Neural cell (in vitro differentiated cells): ENCODE measurements around the gene MAB21L4. TPM values are rescaled to one million over a fixed set of nuclear protein-coding genes. Genes with fewer than 3 reads are reported as not detected.

Source experiments
- H2AFZ ChIP-seq: fragments of 200-600, 300-800 bp; sonication (generic), shearing (Covaris generic); 2 replicates; pipeline ENCODE4 v1.6.0; 2014; ENCODE audit warnings: low read depth, mild to moderate bottlenecking, antibody characterized with exemption, low read length, moderate library complexity
- H3F3A ChIP-seq: fragments of 200-600 bp; shearing (Covaris generic); 2 replicates; pipeline ENCODE4 v1.6.1; 2016; ENCODE audit warnings: mild to moderate bottlenecking, moderate library complexity, mixed read lengths, antibody characterized with exemption, low read length; ENCODE audit not compliant: insufficient read depth, poor library complexity, severe bottlenecking
- H3K27ac ChIP-seq: fragments of 200-600, 300-800 bp; sonication (generic), shearing (Covaris generic); 2 replicates; pipeline ENCODE4 v1.5.1; 2014; ENCODE audit warnings: mild to moderate bottlenecking, low read length, moderate library complexity
- H3K27me3 ChIP-seq: fragments of 300-800, 200-600 bp; sonication (generic), shearing (Covaris generic); 2 replicates; pipeline ENCODE4 v1.6.0; 2014; ENCODE audit warnings: mild to moderate bottlenecking, low read depth, low read length, moderate library complexity; ENCODE audit not compliant: insufficient read depth
- H3K36me3 ChIP-seq: fragments of 300-800, 200-600 bp; sonication (generic), shearing (Covaris generic); 2 replicates; pipeline ENCODE4 v1.5.1; 2014; ENCODE audit warnings: mild to moderate bottlenecking, antibody characterized with exemption, low read length, moderate library complexity; ENCODE audit not compliant: insufficient read depth
- H3K4me2 ChIP-seq: fragments of 300-800, 200-600 bp; sonication (generic), shearing (Covaris generic); 2 replicates; pipeline ENCODE4 v1.6.0; 2014; ENCODE audit warnings: mild to moderate bottlenecking, low read length
- H3K4me3 ChIP-seq: fragments of 300-800, 200-600 bp; sonication (generic), shearing (Covaris generic); 2 replicates; pipeline ENCODE4 v1.5.1; 2014; ENCODE audit warnings: mild to moderate bottlenecking, low read length, moderate library complexity
- H3K79me2 ChIP-seq: fragments of 200-600 bp; shearing (Covaris generic); replicated peaks from 2 replicates; pipeline ENCODE4 v1.6.0; 2014; ENCODE audit warnings: mild to moderate bottlenecking, low read length, moderate library complexity; ENCODE audit not compliant: insufficient read depth
- H3K9ac ChIP-seq: fragments of 300-800, 200-600 bp; sonication (generic), shearing (Covaris generic); 2 replicates; pipeline ENCODE4 v1.6.1; 2016; ENCODE audit warnings: mild to moderate bottlenecking, low read length, mixed read lengths
- H3K9me2 ChIP-seq: fragments of 200-600 bp; shearing (Covaris generic); 2 replicates; pipeline ENCODE4 v1.6.1; 2016; ENCODE audit warnings: mild to moderate bottlenecking, low read length, mixed read lengths; ENCODE audit not compliant: insufficient read depth
- H3K9me3 ChIP-seq: fragments of 200-600, 300-800 bp; sonication (generic), shearing (Covaris generic); 2 replicates; pipeline ENCODE4 v1.6.1; 2016; ENCODE audit warnings: mild to moderate bottlenecking, mixed run types, low read length, moderate library complexity, mixed read lengths
- H4K20me1 ChIP-seq: fragments of 200-600 bp; shearing (Covaris generic); 2 replicates; pipeline ENCODE4 v1.6.1; 2016; ENCODE audit warnings: mild to moderate bottlenecking, mixed run types; ENCODE audit not compliant: insufficient read depth
- EP300 ChIP-seq: fragments of 450-650 bp; conservative IDR thresholded peaks from 2 replicates; pipeline ENCODE4 v1.6.1; 2014; ENCODE audit warnings: antibody characterized with exemption, mild to moderate bottlenecking, moderate library complexity; ENCODE audit not compliant: poor library complexity, severe bottlenecking
- EZH2 ChIP-seq: fragments of 200-600, 300-800 bp; shearing (Covaris generic), sonication (generic); IDR thresholded peaks from 2 replicates; pipeline ENCODE4 v1.6.1; 2014; ENCODE audit warnings: antibody characterized with exemption, low read length, borderline replicate concordance, mild to moderate bottlenecking; ENCODE audit not compliant: insufficient read depth, poor library complexity, severe bottlenecking
- MXI1 ChIP-seq: fragments of 450-650 bp; conservative IDR thresholded peaks from 2 replicates; pipeline ENCODE4 v1.6.1; 2014; ENCODE audit warnings: antibody characterized with exemption, mild to moderate bottlenecking; ENCODE audit not compliant: poor library complexity, severe bottlenecking
- POLR2AphosphoS5 ChIP-seq: IDR thresholded peaks from 2 replicates; pipeline ENCODE4 v1.6.1; 2012
- RAD21 ChIP-seq: fragments of 450-650 bp; conservative IDR thresholded peaks from 2 replicates; pipeline ENCODE4 v1.6.1; 2014; ENCODE audit warnings: antibody characterized with exemption, mild to moderate bottlenecking, moderate library complexity
- SMC3 ChIP-seq: fragments of 450-650 bp; conservative IDR thresholded peaks from 2 replicates; pipeline ENCODE4 v1.6.1; 2014; ENCODE audit warnings: antibody characterized with exemption, mild to moderate bottlenecking, moderate library complexity; ENCODE audit not compliant: poor library complexity
- TAF1 ChIP-seq: IDR thresholded peaks from 2 replicates; pipeline ENCODE4 v1.6.1; 2012; ENCODE audit warnings: low read depth
- polyA plus RNA-seq: library from polyadenylated mRNA; depleted of rRNA; stranded (reverse); fragments of >200 nt; gene quantifications from 2 replicates; pipeline ENCODE4 v1.2.3, GENCODE V29; 2014
- TF ChIP-seq, protein P1 (sequence below): fragments of 450-650 bp; IDR thresholded peaks from 2 replicates; pipeline ENCODE4 v1.5.1; 2014; ENCODE audit warnings: antibody characterized with exemption, mild to moderate bottlenecking, moderate library complexity; ENCODE audit not compliant: poor library complexity, severe bottlenecking
- TF ChIP-seq, protein P2 (sequence below): IDR thresholded peaks from 2 replicates; pipeline ENCODE4 v1.6.1; 2012; ENCODE audit warnings: borderline replicate concordance

Gene MAB21L4
- polyA plus RNA-seq, 1 donor from 2014 or later = not detected

- H2AFZ ChIP-seq = no peak within 1 kb of the TSS
- H3F3A ChIP-seq = no peaks in the 10 kb centered on the region
- H3K79me2 ChIP-seq = no peaks in the 10 kb centered on the region
- H3K36me3 ChIP-seq = no peaks in the 10 kb centered on the region
- H3K27ac ChIP-seq = no peak within 1 kb of the TSS
- no peaks in the 10 kb centered on the region for H3K9me2 ChIP-seq
- no peak within 1 kb of the TSS for H3K4me3 ChIP-seq
- no peaks in the 10 kb centered on the region for H3K9me3 ChIP-seq
- H3K27me3 ChIP-seq = no peaks in the 10 kb centered on the region
- H3K4me2 ChIP-seq = no peak within 1 kb of the TSS
- no peak within 1 kb of the TSS for H3K9ac ChIP-seq
- H4K20me1 ChIP-seq = no peaks in the 10 kb centered on the region
- TF ChIP-seq POLR2AphosphoS5 = no peak
- TF ChIP-seq RAD21 = no peak
- TF ChIP-seq, protein P1, sequence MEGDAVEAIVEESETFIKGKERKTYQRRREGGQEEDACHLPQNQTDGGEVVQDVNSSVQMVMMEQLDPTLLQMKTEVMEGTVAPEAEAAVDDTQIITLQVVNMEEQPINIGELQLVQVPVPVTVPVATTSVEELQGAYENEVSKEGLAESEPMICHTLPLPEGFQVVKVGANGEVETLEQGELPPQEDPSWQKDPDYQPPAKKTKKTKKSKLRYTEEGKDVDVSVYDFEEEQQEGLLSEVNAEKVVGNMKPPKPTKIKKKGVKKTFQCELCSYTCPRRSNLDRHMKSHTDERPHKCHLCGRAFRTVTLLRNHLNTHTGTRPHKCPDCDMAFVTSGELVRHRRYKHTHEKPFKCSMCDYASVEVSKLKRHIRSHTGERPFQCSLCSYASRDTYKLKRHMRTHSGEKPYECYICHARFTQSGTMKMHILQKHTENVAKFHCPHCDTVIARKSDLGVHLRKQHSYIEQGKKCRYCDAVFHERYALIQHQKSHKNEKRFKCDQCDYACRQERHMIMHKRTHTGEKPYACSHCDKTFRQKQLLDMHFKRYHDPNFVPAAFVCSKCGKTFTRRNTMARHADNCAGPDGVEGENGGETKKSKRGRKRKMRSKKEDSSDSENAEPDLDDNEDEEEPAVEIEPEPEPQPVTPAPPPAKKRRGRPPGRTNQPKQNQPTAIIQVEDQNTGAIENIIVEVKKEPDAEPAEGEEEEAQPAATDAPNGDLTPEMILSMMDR = no peak
- no peak for TF ChIP-seq MXI1
- TF ChIP-seq, protein P2, sequence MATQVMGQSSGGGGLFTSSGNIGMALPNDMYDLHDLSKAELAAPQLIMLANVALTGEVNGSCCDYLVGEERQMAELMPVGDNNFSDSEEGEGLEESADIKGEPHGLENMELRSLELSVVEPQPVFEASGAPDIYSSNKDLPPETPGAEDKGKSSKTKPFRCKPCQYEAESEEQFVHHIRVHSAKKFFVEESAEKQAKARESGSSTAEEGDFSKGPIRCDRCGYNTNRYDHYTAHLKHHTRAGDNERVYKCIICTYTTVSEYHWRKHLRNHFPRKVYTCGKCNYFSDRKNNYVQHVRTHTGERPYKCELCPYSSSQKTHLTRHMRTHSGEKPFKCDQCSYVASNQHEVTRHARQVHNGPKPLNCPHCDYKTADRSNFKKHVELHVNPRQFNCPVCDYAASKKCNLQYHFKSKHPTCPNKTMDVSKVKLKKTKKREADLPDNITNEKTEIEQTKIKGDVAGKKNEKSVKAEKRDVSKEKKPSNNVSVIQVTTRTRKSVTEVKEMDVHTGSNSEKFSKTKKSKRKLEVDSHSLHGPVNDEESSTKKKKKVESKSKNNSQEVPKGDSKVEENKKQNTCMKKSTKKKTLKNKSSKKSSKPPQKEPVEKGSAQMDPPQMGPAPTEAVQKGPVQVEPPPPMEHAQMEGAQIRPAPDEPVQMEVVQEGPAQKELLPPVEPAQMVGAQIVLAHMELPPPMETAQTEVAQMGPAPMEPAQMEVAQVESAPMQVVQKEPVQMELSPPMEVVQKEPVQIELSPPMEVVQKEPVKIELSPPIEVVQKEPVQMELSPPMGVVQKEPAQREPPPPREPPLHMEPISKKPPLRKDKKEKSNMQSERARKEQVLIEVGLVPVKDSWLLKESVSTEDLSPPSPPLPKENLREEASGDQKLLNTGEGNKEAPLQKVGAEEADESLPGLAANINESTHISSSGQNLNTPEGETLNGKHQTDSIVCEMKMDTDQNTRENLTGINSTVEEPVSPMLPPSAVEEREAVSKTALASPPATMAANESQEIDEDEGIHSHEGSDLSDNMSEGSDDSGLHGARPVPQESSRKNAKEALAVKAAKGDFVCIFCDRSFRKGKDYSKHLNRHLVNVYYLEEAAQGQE = no peak
- no peak for TF ChIP-seq SMC3
- no peak for TF ChIP-seq TAF1
- no peak for TF ChIP-seq EZH2
- no peak for TF ChIP-seq EP300
Observed at GRCh38 chr2:240868286-240869108, 27.5 kb downstream of the MAB21L4 start, which contains the start of gene AGXT. TSS of gene AGXT (plus strand) at chr2:240868824. CDS start at chr2:240868866, 42 bp downstream.

GRCh38 chr2:240865391-240865790 is 30.6 kb downstream of the MAB21L4 start:
- Histone ChIP-seq H3K9me2 (no peaks in the 10 kb centered on the region), H3K36me3 (no peaks in the 10 kb centered on the region), H3K4me3 (no peak overlapping the region), H3K27ac (no peak overlapping the region), H3F3A (no peaks in the 10 kb centered on the region), H3K27me3 (no peaks in the 10 kb centered on the region), H3K9me3 (no peaks in the 10 kb centered on the region), H3K4me2 (no peak overlapping the region), H3K9ac (no peak overlapping the region), H4K20me1 (no peaks in the 10 kb centered on the region), H2AFZ (no peak overlapping the region), H3K79me2 (no peaks in the 10 kb centered on the region)
- TF ChIP-seq RAD21 = no peak
